HCT116 (cell line): ENCODE data around the gene CD82. TPM values are rescaled to one million over a fixed set of nuclear protein-coding genes. Genes with fewer than 3 reads are reported as not detected.
"Not testable (repeated sequence)": the region's sequence is repeated elsewhere in the genome, so short reads cannot be mapped to it uniquely, and the experiment has no call there.

Source experiments
- ATAC-seq: fragments of 200-7000 bp; cut with Tn5 transposase; 2 replicates; pipeline ENCODE4 v1.9.1; 2020; ENCODE audit warnings: mild to moderate bottlenecking, moderate library complexity
- BruUV-seq: library from RNA; stranded (reverse); fragments of 400-500 nt; replicated peaks from 2 replicates; lab custom pipeline; 2021; lab: Mats Ljungman, UMichigan
- CTCF ChIA-PET: fragments of 300-600 bp; sonication (Branson Sonifier 250); formaldehyde crosslinking; loops from one replicate; lab custom pipeline; 2021; ENCODE audit warnings: antibody characterized with exemption; lab: Charles Lee
- POLR2A ChIA-PET: fragments of 300-600, 350-600 bp; sonication (Branson Sonifier 250); formaldehyde crosslinking; loops from one replicate; lab custom pipeline; 2021; ENCODE audit warnings: antibody characterized with exemption; lab: Charles Lee
- RAD21 ChIA-PET, 2 experiments: fragments of 300-600 bp; sonication (Branson Sonifier 250); formaldehyde crosslinking; loops; one replicate each; lab custom pipeline; 2023; ENCODE audit warnings: low total read pairs in 2 of 2; ENCODE audit not compliant: uncharacterized antibody in 2 of 2, unreplicated experiment in 2 of 2, low non-redundant PET in 1 of 2; lab: Charles Lee
- DNase-seq: peaks from one replicate; pipeline ENCODE4 v3.0.0-alpha.2; 2010; ENCODE audit warnings: low read depth, low spot score
- H2AFZ ChIP-seq: fragments of 200-600 bp; shearing (Covaris generic), sonication (generic); 2 replicates; pipeline ENCODE4 v1.6.1; 2017; ENCODE audit warnings: low read depth, mixed run types, mixed read lengths, antibody characterized with exemption, low read length; ENCODE audit not compliant: poor library complexity, severe bottlenecking
- H3K27ac ChIP-seq: 2 replicates; pipeline ENCODE4 v1.5.1; 2012; ENCODE audit warnings: low read depth, low read length
- H3K27me3 ChIP-seq: fragments of 200-600 bp; sonication (generic); 2 replicates; pipeline ENCODE4 v1.6.1; 2016; ENCODE audit warnings: mixed run types, low read length, mixed read lengths; ENCODE audit not compliant: insufficient read depth
- H3K36me3 ChIP-seq, 2 experiments: fragments of 200-500 bp in 1 of 2; fragments of 200-600 bp in 1 of 2; sonication (Bioruptor generic) in 1 of 2; sonication (generic) in 1 of 2; 2 replicates each; pipeline versions ENCODE4 v1.5.1 to v1.6.1; 2014 to 2016; ENCODE audit warnings: low read length in 2 of 2, inconsistent platforms in 1 of 2, mixed read lengths in 1 of 2, mixed run types in 1 of 2; ENCODE audit not compliant: insufficient read depth in 2 of 2, control insufficient read depth in 1 of 2
- H3K4me1 ChIP-seq, 2 experiments: fragments of 200-600 bp in 1 of 2; sonication (generic) in 1 of 2; 2 replicates each; pipeline versions ENCODE4 v1.5.1 to v1.6.1; 2012 to 2017; ENCODE audit warnings: low read length in 2 of 2, inconsistent platforms in 1 of 2, mild to moderate bottlenecking in 1 of 2, mixed read lengths in 1 of 2, mixed run types in 1 of 2, moderate library complexity in 1 of 2; ENCODE audit not compliant: insufficient read depth in 2 of 2, control insufficient read depth in 1 of 2
- H3K4me2 ChIP-seq: fragments of 200-600 bp; sonication (generic); 2 replicates; pipeline ENCODE4 v1.6.1; 2017; ENCODE audit warnings: mixed run types, low read length, mixed read lengths
- H3K4me3 ChIP-seq, 2 experiments: fragments of 200-600 bp in 1 of 2; sonication (generic) in 1 of 2; replicated peaks in 1 of 2; 2 replicates each; pipeline ENCODE4 v1.5.1; 2011 to 2016; ENCODE audit warnings: low read length in 2 of 2, control low read depth in 1 of 2, low read depth in 1 of 2, mild to moderate bottlenecking in 1 of 2, mixed read lengths in 1 of 2, mixed run types in 1 of 2
- H3K79me2 ChIP-seq: fragments of 200-600 bp; sonication (generic); 2 replicates; pipeline ENCODE4 v1.6.1; 2017; ENCODE audit warnings: mild to moderate bottlenecking, mixed run types, low read length, moderate library complexity, mixed read lengths; ENCODE audit not compliant: insufficient read depth
- H3K9ac ChIP-seq: fragments of 200-600 bp; sonication (generic); 2 replicates; pipeline ENCODE4 v1.6.1; 2016; ENCODE audit warnings: low read length, mixed read lengths
- H3K9me2 ChIP-seq: fragments of 200-600 bp; sonication (generic), shearing (Covaris generic); 2 replicates; pipeline ENCODE4 v1.6.1; 2017; ENCODE audit warnings: mixed run types, mild to moderate bottlenecking, moderate library complexity; ENCODE audit not compliant: insufficient read depth
- H3K9me3 ChIP-seq, 2 experiments: fragments of 200-500 bp in 1 of 2; fragments of 200-600 bp in 1 of 2; sonication (Bioruptor generic) in 1 of 2; sonication (generic) in 1 of 2; 2 replicates each; pipeline ENCODE4 v1.6.1; 2014 to 2017; ENCODE audit warnings: low read length in 2 of 2, mixed read lengths in 2 of 2, inconsistent platforms in 1 of 2, low read depth in 1 of 2, mild to moderate bottlenecking in 1 of 2, mixed run types in 1 of 2, moderate library complexity in 1 of 2; ENCODE audit not compliant: control insufficient read depth in 1 of 2, insufficient read depth in 1 of 2
- H4K20me1 ChIP-seq: fragments of 200-600 bp; sonication (generic), shearing (Covaris generic); 2 replicates; pipeline ENCODE4 v1.6.1; 2017; ENCODE audit warnings: mixed run types, mild to moderate bottlenecking, moderate library complexity; ENCODE audit not compliant: insufficient read depth
- CEBPB ChIP-seq: IDR thresholded peaks from 2 replicates; pipeline ENCODE4 v1.6.1; 2012; ENCODE audit warnings: low read depth
- POLR2A ChIP-seq: IDR thresholded peaks from 2 replicates; pipeline ENCODE4 v1.7.0; 2011; ENCODE audit warnings: borderline replicate concordance; ENCODE audit not compliant: insufficient read depth, insufficient read length; ENCODE audit errors: extremely low read depth
- RAD21 ChIP-seq: IDR thresholded peaks from 2 replicates; pipeline ENCODE4 v1.6.1; 2012; ENCODE audit warnings: low read depth, mild to moderate bottlenecking
- SP1 ChIP-seq: IDR thresholded peaks from 2 replicates; pipeline ENCODE4 v1.6.1; 2012; ENCODE audit warnings: low read depth
- SRF ChIP-seq: IDR thresholded peaks from 2 replicates; pipeline ENCODE4 v1.6.1; 2012; ENCODE audit warnings: low read depth
- ZNF274 ChIP-seq: fragments of 200-500 bp; sonication (Bioruptor generic); IDR thresholded peaks from 2 replicates; pipeline ENCODE4 v1.6.1; 2014; ENCODE audit warnings: mild to moderate bottlenecking, low read depth, low read length, inconsistent platforms
- intact Hi-C: fragments of 100-400 bp; cut with micrococcal nuclease; formaldehyde crosslinking; loops from 2 replicates; pipeline ENCODE4 v1.10.0; 2022
- total RNA-seq: library from RNA; stranded (reverse); gene quantifications from one replicate; pipeline ENCODE4 v1.2.1, GENCODE V29; 2021; ENCODE audit not compliant: unreplicated experiment
- TF ChIP-seq, protein P1 (sequence below): IDR thresholded peaks from 2 replicates; pipeline ENCODE4 v1.6.1; 2011; ENCODE audit warnings: mild to moderate bottlenecking, low read length, moderate library complexity; ENCODE audit not compliant: insufficient replicate concordance; ENCODE audit errors: extremely low read depth
- TF ChIP-seq, protein P2 (sequence below): IDR thresholded peaks from 2 replicates; pipeline ENCODE4 v1.6.1; 2012
- TF ChIP-seq, protein P3 (sequence below), 3 experiments: fragments of 200-600 bp in 1 of 3; sonication (generic) in 1 of 3; IDR thresholded peaks in 2 of 3; conservative IDR thresholded peaks in 1 of 3; 2 replicates each; pipeline ENCODE4 v1.5.1; 2012 to 2017; ENCODE audit warnings: low read depth in 2 of 3, low read length in 2 of 3, antibody characterized with exemption in 1 of 3, borderline replicate concordance in 1 of 3, control low read depth in 1 of 3, mild to moderate bottlenecking in 1 of 3, mixed read lengths in 1 of 3, mixed run types in 1 of 3, moderate library complexity in 1 of 3; ENCODE audit not compliant: insufficient read depth in 1 of 3

CD82 gene
- total RNA-seq, 1 experiment from 2014 or later: 16.7 TPM

DNA sequence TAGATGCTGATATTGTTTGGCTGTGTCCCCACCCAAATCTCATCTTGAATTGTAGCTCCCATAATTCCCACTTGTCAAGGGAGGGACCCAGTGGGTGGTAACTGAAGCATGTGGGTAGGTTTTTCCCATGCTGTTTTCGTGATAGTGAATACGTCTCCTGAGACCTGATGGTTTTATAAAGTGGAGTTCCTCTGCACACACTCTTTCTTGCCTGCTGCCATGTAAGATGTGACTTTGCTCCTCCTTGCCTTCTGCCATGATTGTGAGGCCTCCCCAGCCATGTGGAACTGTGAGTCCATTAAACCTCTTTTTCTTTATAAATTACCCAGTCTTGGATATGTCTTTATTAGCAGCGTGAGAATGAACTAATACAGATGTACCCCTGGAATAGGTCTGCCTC is 95.1 kb downstream of the CD82 start:
- H3K36me3 ChIP-seq, DNase-seq, H2AFZ ChIP-seq, POLR2A ChIA-PET, CTCF ChIA-PET, H3K9me2 ChIP-seq, H3K79me2 ChIP-seq, H4K20me1 ChIP-seq, RAD21 ChIA-PET, H3K4me2 ChIP-seq, H3K27ac ChIP-seq, H3K4me3 ChIP-seq, H3K9ac ChIP-seq, ATAC-seq, H3K9me3 ChIP-seq, intact Hi-C loops, H3K4me1 ChIP-seq, H3K27me3 ChIP-seq, BruUV-seq: not testable (repeated sequence)

DNA sequence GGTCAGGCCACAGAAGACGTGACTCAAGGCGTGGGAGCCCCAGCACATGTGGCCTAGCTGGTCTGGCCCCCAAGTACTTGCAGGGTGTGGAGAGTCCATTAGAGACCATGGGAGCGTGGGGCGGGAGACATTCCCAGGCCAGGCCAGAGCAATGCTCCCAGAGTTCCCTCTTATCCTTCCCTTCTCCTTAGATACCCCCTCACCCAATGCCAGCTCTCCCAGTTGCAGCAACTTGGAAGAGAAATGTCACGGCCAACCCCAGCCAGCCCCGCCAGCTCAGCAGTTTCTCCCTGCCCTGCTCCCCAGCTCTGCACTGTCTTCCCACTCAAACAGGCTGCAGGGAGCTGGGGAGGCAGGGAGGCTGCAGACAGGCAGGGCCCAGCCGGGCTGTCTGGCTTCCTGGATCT is 95.9 kb downstream of the CD82 start:
- Histone ChIP-seq H3K27me3 (no peaks in the 10 kb centered on the region), H3K9ac (no peak overlapping the region), H2AFZ (no peak overlapping the region), H3K4me2 (no peak overlapping the region), H3K4me1 (no peaks in the 10 kb centered on the region), H3K4me3 (no peak overlapping the region), H3K9me3 (no peaks in the 10 kb centered on the region), H3K79me2 (no peaks in the 10 kb centered on the region), H3K9me2 (no peaks in the 10 kb centered on the region), H4K20me1 (no peaks in the 10 kb centered on the region), H3K36me3 (no peaks in the 10 kb centered on the region), H3K27ac (no peak overlapping the region)
- ChIA-PET POLR2A (no interaction called here), RAD21 (no interaction called here), CTCF (no interaction called here)
- intact Hi-C loops: no loop called here
- no peak for ATAC-seq
- TF ChIP-seq, protein P1, sequence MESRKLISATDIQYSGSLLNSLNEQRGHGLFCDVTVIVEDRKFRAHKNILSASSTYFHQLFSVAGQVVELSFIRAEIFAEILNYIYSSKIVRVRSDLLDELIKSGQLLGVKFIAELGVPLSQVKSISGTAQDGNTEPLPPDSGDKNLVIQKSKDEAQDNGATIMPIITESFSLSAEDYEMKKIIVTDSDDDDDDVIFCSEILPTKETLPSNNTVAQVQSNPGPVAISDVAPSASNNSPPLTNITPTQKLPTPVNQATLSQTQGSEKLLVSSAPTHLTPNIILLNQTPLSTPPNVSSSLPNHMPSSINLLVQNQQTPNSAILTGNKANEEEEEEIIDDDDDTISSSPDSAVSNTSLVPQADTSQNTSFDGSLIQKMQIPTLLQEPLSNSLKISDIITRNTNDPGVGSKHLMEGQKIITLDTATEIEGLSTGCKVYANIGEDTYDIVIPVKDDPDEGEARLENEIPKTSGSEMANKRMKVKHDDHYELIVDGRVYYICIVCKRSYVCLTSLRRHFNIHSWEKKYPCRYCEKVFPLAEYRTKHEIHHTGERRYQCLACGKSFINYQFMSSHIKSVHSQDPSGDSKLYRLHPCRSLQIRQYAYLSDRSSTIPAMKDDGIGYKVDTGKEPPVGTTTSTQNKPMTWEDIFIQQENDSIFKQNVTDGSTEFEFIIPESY: no peak
- TF ChIP-seq, protein P2, sequence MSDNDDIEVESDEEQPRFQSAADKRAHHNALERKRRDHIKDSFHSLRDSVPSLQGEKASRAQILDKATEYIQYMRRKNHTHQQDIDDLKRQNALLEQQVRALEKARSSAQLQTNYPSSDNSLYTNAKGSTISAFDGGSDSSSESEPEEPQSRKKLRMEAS: no peak
- no peak for TF ChIP-seq SP1
- no peak for TF ChIP-seq POLR2A
- TF ChIP-seq RAD21: no peak
- TF ChIP-seq ZNF274: no peak
- no peak for TF ChIP-seq SRF
- TF ChIP-seq CEBPB: no peak
- TF ChIP-seq, protein P3, sequence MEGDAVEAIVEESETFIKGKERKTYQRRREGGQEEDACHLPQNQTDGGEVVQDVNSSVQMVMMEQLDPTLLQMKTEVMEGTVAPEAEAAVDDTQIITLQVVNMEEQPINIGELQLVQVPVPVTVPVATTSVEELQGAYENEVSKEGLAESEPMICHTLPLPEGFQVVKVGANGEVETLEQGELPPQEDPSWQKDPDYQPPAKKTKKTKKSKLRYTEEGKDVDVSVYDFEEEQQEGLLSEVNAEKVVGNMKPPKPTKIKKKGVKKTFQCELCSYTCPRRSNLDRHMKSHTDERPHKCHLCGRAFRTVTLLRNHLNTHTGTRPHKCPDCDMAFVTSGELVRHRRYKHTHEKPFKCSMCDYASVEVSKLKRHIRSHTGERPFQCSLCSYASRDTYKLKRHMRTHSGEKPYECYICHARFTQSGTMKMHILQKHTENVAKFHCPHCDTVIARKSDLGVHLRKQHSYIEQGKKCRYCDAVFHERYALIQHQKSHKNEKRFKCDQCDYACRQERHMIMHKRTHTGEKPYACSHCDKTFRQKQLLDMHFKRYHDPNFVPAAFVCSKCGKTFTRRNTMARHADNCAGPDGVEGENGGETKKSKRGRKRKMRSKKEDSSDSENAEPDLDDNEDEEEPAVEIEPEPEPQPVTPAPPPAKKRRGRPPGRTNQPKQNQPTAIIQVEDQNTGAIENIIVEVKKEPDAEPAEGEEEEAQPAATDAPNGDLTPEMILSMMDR (IDR thresholded peaks at IDR 0.05 in 2 of 3, conservative IDR thresholded peaks at IDR 0.05 in 1 of 3; ENCODE audit: borderline replicate concordance in 1 of 3, insufficient read depth in 1 of 3, low read depth in 2 of 3, low read length in 2 of 3): no peak
- no peak for DNase-seq
- BruUV-seq: no TSS peak
